ENCODE data around the gene ABCB11. TPM values are rescaled to one million over a fixed set of nuclear protein-coding genes. Genes with fewer than 3 reads are reported as not detected.

Gene ABCB11
- total RNA-seq, 1 experiment from 2014 or later = not detected

- H3K9me3 ChIP-seq (ENCODE audit: low read depth, low read length, poor library complexity, severe bottlenecking) = no peaks in the 10 kb centered on the region
- no peak overlapping the region for H3K27ac ChIP-seq (ENCODE audit: low read depth, low read length, poor library complexity, severe bottlenecking)
- H3K4me1 ChIP-seq (ENCODE audit: insufficient read depth, low read length, poor library complexity, severe bottlenecking) = no peaks in the 10 kb centered on the region
- no peak for TF ChIP-seq EZH2 (IDR thresholded peaks at IDR 0.05; ENCODE audit: borderline replicate concordance, low read depth, low read length, poor library complexity, severe bottlenecking)
- TF ChIP-seq, protein P1, sequence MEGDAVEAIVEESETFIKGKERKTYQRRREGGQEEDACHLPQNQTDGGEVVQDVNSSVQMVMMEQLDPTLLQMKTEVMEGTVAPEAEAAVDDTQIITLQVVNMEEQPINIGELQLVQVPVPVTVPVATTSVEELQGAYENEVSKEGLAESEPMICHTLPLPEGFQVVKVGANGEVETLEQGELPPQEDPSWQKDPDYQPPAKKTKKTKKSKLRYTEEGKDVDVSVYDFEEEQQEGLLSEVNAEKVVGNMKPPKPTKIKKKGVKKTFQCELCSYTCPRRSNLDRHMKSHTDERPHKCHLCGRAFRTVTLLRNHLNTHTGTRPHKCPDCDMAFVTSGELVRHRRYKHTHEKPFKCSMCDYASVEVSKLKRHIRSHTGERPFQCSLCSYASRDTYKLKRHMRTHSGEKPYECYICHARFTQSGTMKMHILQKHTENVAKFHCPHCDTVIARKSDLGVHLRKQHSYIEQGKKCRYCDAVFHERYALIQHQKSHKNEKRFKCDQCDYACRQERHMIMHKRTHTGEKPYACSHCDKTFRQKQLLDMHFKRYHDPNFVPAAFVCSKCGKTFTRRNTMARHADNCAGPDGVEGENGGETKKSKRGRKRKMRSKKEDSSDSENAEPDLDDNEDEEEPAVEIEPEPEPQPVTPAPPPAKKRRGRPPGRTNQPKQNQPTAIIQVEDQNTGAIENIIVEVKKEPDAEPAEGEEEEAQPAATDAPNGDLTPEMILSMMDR (conservative IDR thresholded peaks at IDR 0.05; ENCODE audit: low read depth, low read length) = no peak
- no TSS peak for BruUV-seq (replicated peaks)
- no peak for DNase-seq (ENCODE audit: low spot score)
- no peaks in the 10 kb centered on the region for H3K36me3 ChIP-seq (ENCODE audit: insufficient read depth, low read length, poor library complexity, severe bottlenecking)
- ChIA-PET CTCF (no interaction called here), POLR2A (ENCODE audit: low non-redundant PET) (no interaction called here)
- no peak overlapping the region for H3K4me3 ChIP-seq (ENCODE audit: low read depth, low read length, poor library complexity, severe bottlenecking)
- intact Hi-C loops (cut with micrococcal nuclease; ENCODE audit: unreplicated experiment) = no loop called here
- no peaks in the 10 kb centered on the region for H3K27me3 ChIP-seq (replicated peaks; ENCODE audit: insufficient read depth, low read depth, low read length, poor library complexity)
Observed at GRCh38 chr2:169029341-169029740, 1.8 kb downstream of the ABCB11 start.

- TF ChIP-seq, protein P1 (conservative IDR thresholded peaks at IDR 0.05; ENCODE audit: low read depth, low read length) = no peak
- TF ChIP-seq EZH2 (IDR thresholded peaks at IDR 0.05; ENCODE audit: borderline replicate concordance, low read depth, low read length, poor library complexity, severe bottlenecking) = no peak
- no TSS peak for BruUV-seq (replicated peaks)
- Histone ChIP-seq H3K27ac (ENCODE audit: low read depth, low read length, poor library complexity, severe bottlenecking) (no peak overlapping the region), H3K4me1 (ENCODE audit: insufficient read depth, low read length, poor library complexity, severe bottlenecking) (no peaks in the 10 kb centered on the region), H3K9me3 (ENCODE audit: low read depth, low read length, poor library complexity, severe bottlenecking) (no peaks in the 10 kb centered on the region), H3K36me3 (ENCODE audit: insufficient read depth, low read length, poor library complexity, severe bottlenecking) (no peaks in the 10 kb centered on the region), H3K4me3 (ENCODE audit: low read depth, low read length, poor library complexity, severe bottlenecking) (no peak overlapping the region), H3K27me3 (replicated peaks; ENCODE audit: insufficient read depth, low read depth, low read length, poor library complexity) (no peaks in the 10 kb centered on the region)
- POLR2A ChIA-PET (ENCODE audit: low non-redundant PET) = no interaction called here
- CTCF ChIA-PET = no interaction called here
- DNase-seq (ENCODE audit: low spot score) = no peak
- intact Hi-C loops (cut with micrococcal nuclease; ENCODE audit: unreplicated experiment) = no loop called here
Observed at GRCh38 chr2:169027234-169027633, 3.9 kb downstream of the ABCB11 start.

DNA sequence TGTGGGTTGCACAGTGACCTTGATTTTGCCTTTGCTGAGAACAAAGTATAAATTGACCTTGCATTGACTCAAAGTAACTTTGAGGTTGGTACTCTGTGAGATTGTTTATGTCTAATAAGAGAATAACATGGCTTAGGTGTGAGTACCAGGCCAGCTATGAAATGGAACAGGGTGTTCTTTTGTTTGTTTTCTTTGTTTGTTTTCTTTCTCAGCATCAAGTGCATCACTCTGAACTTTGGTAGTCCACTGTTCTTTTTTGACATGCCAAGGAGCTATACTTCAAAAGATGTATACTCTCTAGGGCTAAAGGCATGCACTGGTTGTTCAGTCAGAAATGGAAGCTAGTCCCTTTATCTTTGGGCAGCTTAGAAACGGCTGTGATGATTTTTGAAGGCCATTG, 5.1 kb downstream of the ABCB11 start:
- Histone ChIP-seq H3K4me1 (ENCODE audit: insufficient read depth, low read length, poor library complexity, severe bottlenecking) (no peaks in the 10 kb centered on the region), H3K9me3 (ENCODE audit: low read depth, low read length, poor library complexity, severe bottlenecking) (no peaks in the 10 kb centered on the region), H3K36me3 (ENCODE audit: insufficient read depth, low read length, poor library complexity, severe bottlenecking) (no peaks in the 10 kb centered on the region), H3K27ac (ENCODE audit: low read depth, low read length, poor library complexity, severe bottlenecking) (no peak overlapping the region), H3K4me3 (ENCODE audit: low read depth, low read length, poor library complexity, severe bottlenecking) (no peak overlapping the region), H3K27me3 (replicated peaks; ENCODE audit: insufficient read depth, low read depth, low read length, poor library complexity) (no peaks in the 10 kb centered on the region)
- ChIA-PET POLR2A (ENCODE audit: low non-redundant PET) (no interaction called here), CTCF (no interaction called here)
- intact Hi-C loops (cut with micrococcal nuclease; ENCODE audit: unreplicated experiment) = no loop called here
- no peak for DNase-seq (ENCODE audit: low spot score)
- BruUV-seq (replicated peaks) = no TSS peak
- TF ChIP-seq, protein P1 (conservative IDR thresholded peaks at IDR 0.05; ENCODE audit: low read depth, low read length) = no peak
- no peak for TF ChIP-seq EZH2 (IDR thresholded peaks at IDR 0.05; ENCODE audit: borderline replicate concordance, low read depth, low read length, poor library complexity, severe bottlenecking)

Data from A673 (cell line).